Measurements from ENCODE around the gene MT1H.

The MT1H gene

DNA sequence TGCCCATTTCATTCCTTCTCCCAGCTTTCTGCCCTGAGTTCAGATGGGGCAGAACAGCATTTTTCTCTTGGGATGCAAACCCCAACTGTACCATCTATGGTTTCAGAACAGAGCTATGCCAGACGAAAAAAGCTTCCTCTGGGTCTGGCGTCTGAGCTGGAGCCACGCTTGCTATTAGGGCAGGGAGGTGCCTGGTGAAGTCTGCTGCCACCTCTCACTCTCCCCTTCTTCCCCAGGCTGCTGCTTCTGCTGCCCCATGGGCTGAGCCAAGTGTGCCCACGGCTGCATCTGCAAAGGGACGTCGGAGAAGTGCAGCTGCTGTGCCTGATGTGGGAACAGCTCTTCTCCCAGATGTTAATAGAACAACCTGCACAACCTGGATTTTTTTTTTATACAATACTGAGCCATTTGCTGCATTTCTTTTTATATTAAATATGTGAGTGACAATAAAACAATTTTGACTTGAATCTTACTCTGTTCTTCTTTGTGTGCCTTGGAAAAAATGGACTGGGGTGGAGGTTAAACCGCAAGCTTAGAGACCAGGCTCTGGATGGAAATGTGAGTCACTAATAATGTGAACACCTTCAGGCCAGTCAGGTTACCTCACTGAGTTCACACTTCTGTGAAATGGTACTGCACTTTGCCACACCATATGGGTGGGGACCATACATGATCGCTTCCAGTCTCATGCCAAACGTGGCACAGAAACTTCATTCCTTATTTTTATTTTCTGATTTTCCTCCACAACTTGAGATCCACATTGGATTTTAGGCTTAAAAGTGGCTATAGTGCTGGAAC lies 32.8 kb upstream of the MT1H start:
- no peak for DNase-seq

DNA sequence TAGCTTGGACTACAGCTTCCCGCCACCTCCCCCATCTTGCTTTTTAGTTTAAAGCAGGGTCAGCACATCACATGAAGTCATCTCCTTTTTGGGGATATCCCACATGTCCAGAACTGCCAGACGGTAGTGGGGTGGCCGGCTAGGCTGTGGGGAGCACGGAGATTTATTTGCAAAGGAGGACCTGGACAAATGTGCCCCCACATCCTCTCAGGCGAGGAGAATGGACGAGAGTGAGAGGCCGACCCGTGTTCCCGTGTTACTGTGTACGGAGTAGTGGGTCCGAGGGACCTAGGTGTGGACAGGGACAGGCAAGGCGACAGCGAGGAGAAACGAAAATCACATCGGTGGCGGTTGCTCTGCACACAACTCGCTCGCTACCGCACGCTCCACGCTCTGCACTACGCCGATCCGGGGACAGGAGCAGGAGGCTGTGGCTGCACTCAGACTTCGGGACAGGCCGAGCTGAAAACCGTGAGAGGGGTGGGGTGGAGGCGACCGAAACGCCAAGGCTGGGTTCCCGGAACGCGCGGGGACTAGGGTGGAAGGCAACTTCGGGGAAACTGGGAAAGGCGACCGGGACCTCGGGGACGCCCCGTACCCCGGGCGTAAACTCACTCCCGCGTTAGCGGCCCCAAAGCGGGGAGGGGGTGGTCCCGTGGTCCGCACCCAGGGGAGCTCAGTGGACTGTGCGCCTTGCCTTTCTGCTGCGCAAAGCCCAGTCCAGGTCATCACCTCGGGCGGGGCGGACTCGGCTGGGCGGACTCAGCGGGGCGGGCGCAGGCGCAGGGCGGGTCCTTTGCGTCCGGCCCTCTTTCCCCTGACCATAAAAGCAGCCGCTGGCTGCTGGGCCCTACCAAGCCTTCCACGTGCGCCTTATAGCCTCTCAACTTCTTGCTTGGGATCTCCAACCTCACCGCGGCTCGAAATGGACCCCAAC lies 31.5 kb upstream of the MT1H start, which contains the start of gene MT1A:
TSS of gene MT1A (plus strand) at position 853 of the 937 bp plus-strand sequence. CDS start at position 926, 73 bp downstream.
- DNase-seq = no peak

DNA sequence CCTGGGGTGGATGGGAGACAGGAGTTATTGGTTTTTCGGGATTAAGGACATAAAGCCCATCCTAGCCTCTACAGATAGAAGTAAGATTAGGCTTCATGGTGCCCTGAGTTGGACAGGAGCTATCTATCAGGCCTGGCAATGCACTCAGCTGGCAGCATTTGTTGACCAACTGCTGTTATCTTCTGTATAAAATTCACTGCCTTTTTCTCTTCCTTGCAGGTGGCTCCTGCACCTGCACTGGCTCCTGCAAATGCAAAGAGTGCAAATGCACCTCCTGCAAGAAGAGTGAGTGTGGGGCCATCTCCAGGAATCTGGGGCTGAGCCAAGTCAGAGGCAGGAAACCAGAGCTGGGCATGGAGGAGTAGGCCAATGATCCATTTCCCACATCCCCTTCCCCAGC lies 30.6 kb upstream of the MT1H start:
- no peak for DNase-seq

DNA sequence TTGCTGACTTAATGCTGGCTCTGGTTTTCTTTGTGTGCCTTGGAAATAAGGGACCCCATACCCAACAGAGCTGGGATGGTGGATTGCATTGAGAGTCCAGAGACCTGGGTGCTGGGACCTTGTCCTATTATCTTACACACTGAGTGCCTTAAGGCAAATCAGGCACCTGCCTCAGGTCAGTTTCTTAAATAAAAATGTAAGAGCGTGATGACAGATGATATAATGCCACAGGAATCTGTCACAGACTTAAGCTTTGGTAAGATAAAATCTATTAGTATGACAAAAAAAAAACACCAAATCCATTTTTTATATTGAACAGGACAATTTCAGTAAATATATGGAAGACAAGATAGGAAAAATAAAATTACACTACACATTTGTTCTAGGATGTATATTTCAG lies 29.5 kb upstream of the MT1H start:
- DNase-seq = no peak

DNA sequence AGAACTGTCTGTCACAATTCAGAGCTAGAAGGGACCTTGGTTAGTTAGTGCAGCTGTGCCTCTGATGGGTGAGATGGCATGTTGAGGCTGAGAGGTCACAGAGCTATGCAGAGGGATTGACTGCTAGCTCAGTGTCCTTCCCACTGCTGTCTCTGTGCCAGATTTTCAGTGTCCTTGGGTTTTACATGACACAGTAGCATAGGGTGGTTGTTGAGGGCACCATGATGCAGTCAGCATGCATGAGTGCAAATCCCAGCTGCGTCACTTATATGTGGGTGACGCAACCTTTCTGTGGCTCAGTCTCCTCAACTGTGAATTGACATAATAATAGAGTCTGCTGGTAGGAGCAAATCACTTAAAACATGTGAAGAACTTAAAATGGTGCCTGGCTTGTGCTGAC lies 28.4 kb upstream of the MT1H start:
- no peak for DNase-seq

DNA sequence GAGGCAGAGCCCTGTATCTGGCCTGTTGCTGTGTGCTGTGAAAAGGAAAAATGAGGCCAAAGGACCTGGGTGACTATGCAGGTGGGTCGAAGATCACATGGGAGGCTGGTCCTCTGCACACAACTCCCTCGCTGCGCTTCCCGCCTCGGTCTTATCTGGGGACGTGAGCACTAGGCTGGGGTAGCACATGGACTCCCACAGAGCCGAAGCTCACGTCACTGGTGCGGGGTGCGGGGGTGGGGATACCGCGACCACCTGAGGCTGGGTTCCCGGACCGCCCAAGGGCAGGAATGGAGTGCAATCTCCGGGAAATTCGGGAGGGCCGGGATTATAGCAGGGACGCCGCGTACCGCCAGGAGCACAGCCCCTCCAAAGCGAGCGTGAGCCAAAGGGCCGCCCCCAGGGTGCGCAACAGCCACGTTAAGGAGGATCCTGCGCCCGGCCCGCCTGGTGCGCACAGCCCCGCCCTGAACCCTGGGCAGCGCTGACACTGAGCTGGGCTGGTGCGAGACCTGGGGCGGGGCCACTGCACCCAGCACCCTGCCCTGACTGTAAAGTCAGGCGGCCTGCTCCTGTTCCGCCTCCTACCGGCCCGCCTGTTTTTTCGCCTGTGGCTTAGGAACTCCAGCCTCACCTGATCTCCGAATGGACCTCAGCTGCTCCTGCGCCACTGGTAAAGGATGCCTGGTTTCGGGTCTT lies 26.4 kb upstream of the MT1H start:
- no peak for DNase-seq

DNA sequence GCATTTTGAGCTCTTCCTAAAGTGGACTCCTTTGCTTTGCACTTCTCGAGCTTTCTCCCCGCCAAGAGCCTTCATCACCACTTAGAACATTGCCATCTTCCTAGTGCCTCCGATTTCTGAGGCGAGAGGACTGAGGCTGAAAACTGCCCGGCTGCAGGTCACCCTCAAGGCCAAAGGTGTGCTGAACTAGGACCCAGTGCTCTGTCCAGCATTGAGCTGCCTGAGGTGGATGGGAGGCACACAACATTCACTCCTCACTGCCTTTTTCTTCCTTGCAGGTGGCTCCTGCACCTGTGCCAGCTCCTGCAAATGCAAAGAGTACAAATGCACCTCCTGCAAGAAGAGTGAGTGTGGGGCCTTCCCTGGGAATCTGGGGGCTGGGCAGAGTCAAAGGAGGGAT lies 25.8 kb upstream of the MT1H start:
- DNase-seq = no peak

DNA sequence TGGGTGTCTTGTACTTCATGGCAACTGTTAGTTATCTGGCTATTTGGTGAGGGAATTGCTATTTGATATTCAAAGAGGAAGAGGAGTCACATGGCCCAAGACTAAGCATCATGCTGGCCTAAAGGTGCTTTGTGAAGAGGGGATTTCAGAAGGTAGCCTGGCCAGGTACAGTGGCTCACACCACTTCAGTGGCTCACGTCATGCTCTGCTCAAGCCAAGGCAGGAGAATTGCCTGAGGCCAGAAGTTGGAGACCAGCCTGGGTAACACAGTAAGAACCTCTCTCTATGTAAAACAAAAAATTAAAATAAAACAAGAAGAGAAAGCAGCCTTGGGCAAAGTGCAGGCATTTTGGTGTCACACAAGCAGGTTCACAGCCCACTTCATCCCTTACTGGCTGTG lies 24.3 kb upstream of the MT1H start:
- no peak for DNase-seq

DNA sequence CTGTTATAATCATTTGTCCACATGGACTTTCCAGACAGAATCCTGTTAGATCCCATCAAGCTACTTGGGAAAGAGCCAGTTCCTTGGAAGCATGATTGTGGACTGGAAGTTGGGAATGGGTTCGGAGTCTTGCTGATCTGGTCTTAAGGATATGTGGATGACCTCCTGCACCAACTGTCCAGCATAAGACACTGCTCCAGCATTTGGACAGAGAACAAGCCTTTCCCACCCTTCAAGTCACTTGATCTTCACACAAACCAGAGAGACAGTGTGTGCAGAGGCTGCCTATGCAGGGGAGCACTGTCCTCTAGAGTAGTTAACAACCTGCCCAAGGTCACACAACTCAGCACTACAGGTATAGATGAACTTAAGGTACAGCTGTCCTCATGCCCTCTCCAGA lies 23.8 kb upstream of the MT1H start:
- no peak for DNase-seq

DNA sequence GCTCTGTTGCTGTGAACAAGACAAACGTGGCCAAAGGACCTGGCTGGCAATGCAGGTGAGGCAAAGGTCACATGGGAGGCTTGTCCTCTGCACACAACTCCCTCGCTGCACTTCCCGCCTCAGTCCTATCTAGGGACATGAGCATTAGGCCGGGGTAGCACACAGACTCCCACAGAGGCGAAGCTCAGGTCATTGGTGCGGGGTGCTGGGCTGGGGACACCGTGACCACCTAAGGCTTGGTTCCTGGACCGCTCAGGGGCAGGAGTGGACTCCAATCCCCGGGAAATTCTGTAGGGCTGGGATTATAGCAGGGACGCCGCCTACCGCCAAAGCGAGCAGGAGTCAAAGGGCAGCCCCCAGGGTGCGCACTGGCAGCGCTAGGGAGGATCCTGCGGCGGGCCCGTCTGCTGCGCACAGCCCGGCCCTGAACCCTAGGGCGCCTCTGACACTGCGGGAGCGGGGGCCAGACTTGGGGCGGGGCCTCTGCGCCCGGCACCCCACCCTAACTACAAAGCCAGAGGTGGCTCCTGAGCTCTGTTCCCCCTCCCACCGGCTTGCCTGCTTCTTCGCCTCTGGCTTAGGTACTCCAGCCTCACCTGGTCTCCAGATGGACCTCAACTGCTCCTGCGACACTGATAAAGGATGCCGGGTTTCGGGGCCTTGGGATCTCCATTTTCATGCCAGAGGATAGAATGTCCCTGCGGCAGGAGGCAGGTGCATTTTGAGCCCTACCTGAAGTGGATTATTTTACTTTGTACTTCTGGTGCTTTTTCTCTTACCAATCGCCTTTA lies 21.8 kb upstream of the MT1H start:
- DNase-seq = no peak

DNA sequence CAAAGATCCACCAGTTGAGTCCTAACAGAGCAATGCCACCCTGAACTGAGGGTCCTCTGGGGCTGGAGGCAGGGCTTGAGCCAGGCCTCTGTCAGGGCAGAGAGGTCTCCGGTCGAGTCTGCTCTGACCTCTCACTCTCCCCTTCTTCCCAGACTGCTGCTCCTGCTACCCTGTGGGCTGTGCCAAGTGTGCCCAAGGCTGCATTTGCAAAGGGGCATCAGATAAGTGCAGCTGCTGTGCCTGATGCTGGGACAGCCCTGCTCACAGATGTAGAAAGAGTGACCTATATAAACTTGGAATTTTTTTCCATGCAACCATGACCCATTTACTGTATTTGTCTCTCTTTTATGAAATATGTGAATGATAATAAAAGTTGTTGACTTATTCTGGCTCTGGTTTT lies 20.3 kb upstream of the MT1H start:
- no peak for DNase-seq

DNA sequence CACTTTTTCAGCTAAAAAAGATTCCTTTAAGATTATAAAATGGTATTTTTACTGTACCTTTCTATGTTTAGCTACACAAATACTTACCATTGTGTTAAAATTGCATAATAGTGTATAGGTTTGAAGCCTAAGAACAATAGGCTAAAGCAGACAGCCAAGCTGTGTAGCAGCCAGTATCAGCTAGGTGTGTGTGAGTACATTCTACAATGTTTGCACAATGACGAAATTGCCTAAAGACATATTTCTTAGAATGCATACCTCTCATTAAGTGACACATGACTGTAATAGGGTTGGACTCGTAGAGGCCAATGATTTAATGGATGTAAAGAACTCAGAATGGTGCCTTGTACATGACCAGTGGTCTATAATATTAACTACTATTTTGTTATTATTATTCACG lies 19.8 kb upstream of the MT1H start:
- no peak for DNase-seq

DNA sequence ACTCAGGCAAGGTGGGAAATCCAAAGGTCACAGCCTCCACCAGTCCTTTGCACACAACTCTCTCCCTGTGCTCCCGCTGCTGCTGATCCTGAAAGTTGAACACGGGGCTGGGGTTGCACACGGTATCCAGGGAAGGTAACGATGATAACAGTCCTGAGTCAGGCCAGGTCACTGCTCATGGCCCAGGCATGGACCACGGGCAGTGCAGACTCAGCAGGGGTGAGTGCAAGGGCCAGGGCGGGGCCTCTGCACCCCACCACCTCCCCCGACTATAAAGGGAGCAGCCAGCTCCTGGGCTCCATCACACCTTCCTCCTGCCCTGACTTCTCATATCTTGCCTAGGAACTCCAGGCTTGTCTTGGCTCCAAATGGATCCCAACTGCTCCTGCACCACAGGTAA lies 18.0 kb upstream of the MT1H start, which contains the start of gene MT1B:
TSS of gene MT1B (plus strand) at position 301 of the 400 bp plus-strand sequence. CDS start at position 369, 68 bp downstream.
- no peak for DNase-seq

DNA sequence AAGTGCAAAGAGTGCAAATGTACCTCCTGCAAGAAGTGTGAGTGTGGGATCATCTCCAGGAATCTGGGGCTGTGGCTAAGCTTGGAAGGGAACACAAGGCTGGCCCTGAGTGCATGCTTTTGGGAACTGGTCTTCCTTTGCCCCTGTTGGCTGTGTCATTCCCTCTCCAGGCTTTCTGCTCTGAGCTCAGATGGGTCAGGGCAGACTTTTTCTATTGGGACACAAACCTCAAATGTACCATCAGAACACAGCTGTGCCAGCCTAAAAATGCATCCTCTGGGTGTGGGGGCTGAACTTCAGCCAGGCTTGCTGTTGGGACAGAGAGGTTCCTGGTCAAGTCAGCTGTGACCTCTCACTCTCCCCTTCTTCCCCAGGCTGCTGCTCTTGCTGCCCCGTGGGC lies 17.0 kb upstream of the MT1H start:
- no peak for DNase-seq

DNA sequence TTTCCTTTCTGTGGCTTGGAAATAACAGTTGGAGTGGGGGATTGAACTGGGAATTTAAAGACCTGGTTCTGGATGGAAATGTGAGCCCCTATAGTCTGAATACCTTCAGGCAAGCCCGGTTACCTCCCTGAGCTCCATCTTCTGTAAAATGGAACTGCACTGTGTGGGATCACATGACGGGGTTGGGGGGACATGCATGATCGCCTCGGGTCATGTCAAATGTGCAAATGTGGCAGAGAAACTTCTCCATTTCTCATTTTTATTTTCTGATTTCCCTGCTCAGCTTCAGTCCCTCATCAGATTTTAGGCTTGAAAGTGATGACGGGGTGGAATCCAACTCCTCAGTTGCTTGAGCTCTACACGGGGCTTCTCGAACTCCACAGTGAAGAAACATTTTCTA lies 16.4 kb upstream of the MT1H start:
- no peak for DNase-seq

DNA sequence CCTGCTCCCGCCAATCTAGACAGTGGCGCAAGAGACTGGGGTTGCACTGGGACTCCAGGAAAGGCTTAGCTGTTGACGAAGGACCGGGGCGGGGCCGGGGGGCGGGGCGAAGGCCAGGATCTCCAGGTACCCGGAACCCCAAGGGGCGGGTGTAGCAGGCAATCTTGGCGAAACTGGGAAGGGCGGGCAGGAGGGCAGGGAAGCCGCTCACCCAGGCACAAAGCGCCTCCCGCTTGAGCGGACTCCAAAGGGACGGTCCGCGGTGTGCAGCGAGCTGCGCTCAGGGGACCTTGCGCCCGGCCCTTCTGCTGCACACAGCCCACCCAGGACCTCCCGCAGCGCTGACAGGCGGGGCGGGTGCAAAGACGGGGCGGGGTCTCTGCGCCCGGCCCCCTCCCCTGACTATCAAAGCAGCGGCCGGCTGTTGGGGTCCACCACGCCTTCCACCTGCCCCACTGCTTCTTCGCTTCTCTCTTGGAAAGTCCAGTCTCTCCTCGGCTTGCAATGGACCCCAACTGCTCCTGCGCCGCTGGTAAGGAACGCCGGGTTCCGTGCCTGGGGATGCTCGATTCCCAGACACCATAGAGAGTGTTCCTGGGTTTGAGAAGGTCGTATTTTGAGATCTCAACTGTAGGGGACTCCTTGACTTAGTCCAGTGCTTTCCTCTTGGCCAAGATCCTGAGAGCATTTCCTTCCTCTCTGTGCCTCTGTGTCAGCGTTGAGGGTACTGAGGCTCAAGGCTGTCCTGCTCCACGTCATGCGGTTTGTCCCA lies 11.9 kb upstream of the MT1H start, which contains the start of gene MT1F:
TSS of gene MT1F (plus strand) at position 405 of the 772 bp plus-strand sequence. CDS start at position 505, 100 bp downstream.
- no peak for DNase-seq

DNA sequence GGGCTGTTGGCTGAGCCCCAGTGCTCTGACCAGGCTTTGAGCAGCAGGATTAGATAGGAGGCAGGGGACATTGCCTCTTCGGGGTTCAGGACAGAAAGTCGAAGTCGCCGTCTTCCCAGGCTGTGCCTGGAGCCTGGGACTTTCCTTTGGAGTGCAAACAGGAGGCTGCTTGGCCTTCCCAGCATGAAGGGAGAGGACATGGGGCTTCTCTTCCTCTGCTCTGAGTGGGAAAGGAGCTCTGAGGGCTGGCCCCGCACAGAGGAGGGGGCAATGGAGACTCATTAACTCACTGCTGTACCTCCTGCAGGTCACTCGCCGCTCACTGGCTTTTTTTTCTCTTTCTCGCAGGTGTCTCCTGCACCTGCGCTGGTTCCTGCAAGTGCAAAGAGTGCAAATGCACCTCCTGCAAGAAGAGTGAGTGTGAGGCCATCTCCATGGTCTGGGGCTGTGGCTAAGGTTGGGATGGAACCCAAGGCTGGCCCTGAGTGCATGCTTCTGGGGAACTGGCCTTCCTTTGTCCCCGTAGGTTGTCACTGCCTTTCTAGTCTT lies 11.2 kb upstream of the MT1H start:
- DNase-seq = no peak

DNA sequence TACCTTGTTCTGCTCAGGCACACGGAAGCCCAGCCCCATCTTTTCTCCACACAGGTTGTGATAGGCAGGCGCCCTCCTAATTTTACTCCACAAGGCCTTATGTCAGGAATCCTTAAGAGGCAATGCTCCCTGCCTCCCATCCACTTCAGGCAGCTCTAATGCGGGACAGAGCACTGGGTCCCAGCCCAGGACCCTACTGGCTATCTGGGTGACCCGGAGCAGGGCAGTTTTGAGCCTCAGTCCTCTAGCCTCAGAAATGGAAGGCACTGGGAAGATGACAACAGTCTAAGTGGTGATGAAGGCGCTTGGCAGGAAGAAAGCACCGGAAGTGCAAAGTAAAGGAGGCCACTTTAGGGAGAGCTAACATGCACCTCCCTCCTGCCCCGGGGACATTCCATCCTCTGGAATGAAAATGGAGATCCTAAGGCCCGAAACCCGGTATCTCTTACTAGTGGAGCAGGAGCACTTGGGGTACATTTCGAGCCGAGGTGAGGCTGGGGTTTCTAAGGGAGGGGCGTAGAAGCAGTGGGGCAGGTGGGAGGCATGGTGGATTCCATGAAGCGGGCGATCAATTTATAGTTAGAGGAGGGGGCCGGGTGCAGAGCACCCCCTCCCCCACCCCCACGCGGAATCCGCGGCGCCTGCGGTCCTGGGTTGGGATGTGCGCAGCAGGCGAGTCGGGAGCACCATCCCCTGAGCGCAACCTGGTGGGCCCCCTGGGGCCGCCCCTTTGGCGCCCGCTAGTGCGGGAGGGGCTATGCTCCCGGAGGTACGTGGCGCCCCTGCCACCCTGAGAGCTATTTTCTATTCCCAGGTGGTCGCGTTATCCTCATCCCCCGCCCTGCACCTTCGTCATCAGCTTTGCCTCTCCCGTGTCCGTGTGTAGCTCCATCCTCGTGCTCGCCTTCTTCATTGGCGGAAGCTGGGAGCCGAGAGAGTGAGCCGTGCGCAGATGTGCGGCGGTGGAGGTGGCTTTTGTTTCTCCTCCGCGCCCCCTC lies 7.0 kb upstream of the MT1H start:
- no peak for DNase-seq

DNA sequence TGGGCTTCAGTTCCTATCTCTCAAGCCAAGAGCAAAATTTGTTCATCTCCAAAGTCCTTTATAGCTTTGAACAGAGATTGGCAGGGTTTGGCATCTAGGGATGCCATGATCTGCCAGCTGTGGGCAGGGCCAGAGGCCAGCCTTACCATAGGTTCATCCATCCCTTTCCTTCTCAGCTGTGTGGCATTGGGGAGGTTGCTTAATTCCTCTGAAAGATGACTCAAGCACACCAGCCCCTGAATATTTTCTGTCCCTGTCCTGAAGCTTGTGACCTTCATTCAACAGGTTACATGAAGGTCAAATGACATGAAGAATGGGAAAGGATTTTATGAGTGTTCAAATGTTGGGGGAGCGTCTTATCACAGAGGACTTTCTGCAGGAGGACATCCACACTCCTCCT lies 5.1 kb upstream of the MT1H start:
- DNase-seq = no peak
